Measurements from ENCODE around the gene PTHLH. TPM values are rescaled to one million over a fixed set of nuclear protein-coding genes. Genes with fewer than 3 reads are reported as not detected.

The PTHLH gene
- total RNA-seq, 3 donors from 2014 or later: 2.4 to 7.5 (median 2.9) TPM

DNA sequence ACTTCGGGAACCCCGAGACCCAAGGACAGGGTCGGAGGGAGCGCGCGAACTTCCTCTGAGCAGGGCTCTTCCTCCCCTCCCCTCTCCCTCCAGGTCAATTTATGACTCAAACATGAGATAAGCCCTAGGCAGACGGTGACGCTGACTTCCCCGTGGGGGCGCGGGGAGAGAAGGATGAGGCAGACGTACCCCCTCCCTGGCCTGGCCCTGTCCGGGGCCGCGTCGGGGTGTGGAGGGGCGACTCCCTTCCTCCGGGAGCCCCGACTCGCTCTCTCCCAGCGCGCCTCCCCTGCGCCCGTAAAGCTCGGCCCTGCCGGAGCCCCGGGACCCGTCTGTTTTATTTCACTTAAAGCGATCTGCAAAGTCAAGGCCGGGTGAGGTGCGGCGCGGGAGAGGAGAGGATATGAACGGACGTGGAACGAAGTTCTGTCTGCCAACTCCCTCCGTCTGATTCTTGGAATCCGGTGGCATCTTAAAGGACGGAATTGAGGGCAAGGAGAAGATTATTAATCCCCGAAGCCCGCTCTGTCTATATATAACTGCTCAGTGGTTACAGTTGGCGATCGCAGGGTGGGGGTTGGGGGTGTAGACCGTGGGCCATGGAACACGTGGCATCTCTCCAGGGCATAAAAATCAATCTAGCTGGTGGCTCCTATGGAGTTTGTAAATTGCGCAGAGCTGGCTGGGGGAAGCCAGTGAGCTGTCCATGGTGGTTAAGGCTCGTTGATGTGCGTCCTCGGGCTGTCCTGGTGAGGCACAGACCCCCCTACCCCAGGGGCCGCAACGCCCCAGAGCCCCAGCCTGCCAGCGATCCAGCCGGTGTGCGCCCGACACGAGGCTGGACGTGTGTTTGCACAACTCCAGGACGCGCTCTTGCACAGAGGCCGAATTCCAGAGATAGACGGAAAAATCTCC is 2.9 kb upstream of the PTHLH start:
- intact Hi-C loops (cut with DNase I; ENCODE audit: low total_unique reads): no loop called here
- no peaks in the 10 kb centered on the region for H3K36me3 ChIP-seq
- H3K4me3 ChIP-seq: peak overlapping the region; percentile 31 to 56 (median 36)
- H3K27me3 ChIP-seq: peaks cover 0 to 19% of the 10 kb centered on the region in 2 donors
- no peaks in the 10 kb centered on the region for H3K4me1 ChIP-seq
- DNase-seq (ENCODE audit: low spot score in 2 of 2): no peak
- no peak overlapping the region for H3K27ac ChIP-seq
- TF ChIP-seq POLR2AphosphoS5 (IDR thresholded peaks at IDR 0.05): no peak
- TF ChIP-seq, protein P1, sequence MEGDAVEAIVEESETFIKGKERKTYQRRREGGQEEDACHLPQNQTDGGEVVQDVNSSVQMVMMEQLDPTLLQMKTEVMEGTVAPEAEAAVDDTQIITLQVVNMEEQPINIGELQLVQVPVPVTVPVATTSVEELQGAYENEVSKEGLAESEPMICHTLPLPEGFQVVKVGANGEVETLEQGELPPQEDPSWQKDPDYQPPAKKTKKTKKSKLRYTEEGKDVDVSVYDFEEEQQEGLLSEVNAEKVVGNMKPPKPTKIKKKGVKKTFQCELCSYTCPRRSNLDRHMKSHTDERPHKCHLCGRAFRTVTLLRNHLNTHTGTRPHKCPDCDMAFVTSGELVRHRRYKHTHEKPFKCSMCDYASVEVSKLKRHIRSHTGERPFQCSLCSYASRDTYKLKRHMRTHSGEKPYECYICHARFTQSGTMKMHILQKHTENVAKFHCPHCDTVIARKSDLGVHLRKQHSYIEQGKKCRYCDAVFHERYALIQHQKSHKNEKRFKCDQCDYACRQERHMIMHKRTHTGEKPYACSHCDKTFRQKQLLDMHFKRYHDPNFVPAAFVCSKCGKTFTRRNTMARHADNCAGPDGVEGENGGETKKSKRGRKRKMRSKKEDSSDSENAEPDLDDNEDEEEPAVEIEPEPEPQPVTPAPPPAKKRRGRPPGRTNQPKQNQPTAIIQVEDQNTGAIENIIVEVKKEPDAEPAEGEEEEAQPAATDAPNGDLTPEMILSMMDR (IDR thresholded peaks at IDR 0.05): no peak
- TF ChIP-seq POLR2A (IDR thresholded peaks at IDR 0.05): no peak
- H3K9me3 ChIP-seq: no peaks in the 10 kb centered on the region

- TF ChIP-seq POLR2A (IDR thresholded peaks at IDR 0.05) (no peak), POLR2AphosphoS5 (IDR thresholded peaks at IDR 0.05) (no peak)
- TF ChIP-seq, protein P1 (IDR thresholded peaks at IDR 0.05): no peak
- intact Hi-C loops (cut with DNase I; ENCODE audit: low total_unique reads): no loop called here
- H3K27ac ChIP-seq: no peak overlapping the region
- H3K27me3 ChIP-seq: peaks cover 0 to 19% of the 10 kb centered on the region in 2 donors
- H3K9me3 ChIP-seq: no peaks in the 10 kb centered on the region
- no peak for DNase-seq (ENCODE audit: low spot score in 2 of 2)
- H3K4me1 ChIP-seq: no peaks in the 10 kb centered on the region
- no peaks in the 10 kb centered on the region for H3K36me3 ChIP-seq
- peak overlapping the region; percentile 31 to 56 (median 36) for H3K4me3 ChIP-seq
Measured at GRCh38 chr12:27974735-27975221, 2.2 kb upstream of the PTHLH start.

DNA sequence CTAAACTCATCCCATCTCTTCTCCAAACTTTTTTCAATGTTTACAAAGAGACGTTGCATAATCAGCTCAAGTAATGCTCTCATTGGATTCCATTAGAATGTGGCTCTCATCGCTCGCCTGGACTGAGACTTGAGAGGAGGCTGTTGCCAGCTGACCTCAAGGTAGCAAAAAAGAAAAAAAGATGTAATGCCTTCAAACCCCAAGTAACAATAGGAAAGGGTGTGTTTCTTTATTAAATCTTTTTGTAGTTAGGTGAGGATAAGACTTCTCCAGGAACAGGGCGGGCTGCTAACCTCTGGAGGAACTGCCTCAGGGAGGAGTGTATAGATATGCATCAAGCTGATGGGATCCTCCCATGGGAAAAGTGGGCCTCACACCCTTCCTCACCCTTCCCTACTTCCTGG is 956 bp upstream of the PTHLH start:
- no peak overlapping the region for H3K27ac ChIP-seq
- no peak overlapping the region for H3K4me3 ChIP-seq
- H3K4me1 ChIP-seq: no peaks in the 10 kb centered on the region
- no peak for TF ChIP-seq POLR2AphosphoS5 (IDR thresholded peaks at IDR 0.05)
- no peak for TF ChIP-seq POLR2A (IDR thresholded peaks at IDR 0.05)
- TF ChIP-seq, protein P1 (IDR thresholded peaks at IDR 0.05): no peak
- peaks cover 0 to 19% of the 10 kb centered on the region in 2 donors for H3K27me3 ChIP-seq
- H3K9me3 ChIP-seq: no peaks in the 10 kb centered on the region
- intact Hi-C loops (cut with DNase I; ENCODE audit: low total_unique reads): no loop called here
- no peaks in the 10 kb centered on the region for H3K36me3 ChIP-seq
- DNase-seq (ENCODE audit: low spot score in 2 of 2): no peak

DNA sequence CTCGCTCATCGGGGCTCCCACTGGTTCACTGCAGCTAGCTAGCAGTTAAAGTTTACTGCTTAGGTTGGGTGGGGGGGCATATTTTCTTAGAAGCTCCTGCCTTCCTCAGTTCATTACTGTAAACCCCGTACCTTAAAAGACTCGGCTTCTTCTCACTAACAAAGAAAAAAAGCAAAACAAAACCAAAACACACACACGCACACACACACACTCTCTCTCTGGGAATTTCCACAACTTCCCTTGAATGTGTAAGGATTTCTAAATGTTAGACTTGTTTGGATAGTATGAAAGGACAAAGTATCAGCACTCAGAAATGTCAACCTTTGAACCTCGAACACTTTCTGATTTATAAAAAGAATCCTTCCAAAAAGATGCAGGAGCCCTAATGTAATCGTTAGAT is 927 bp downstream of the PTHLH start:
- Histone ChIP-seq H3K27me3 (peaks cover 0 to 19% of the 10 kb centered on the region in 2 donors), H3K4me1 (no peaks in the 10 kb centered on the region), H3K36me3 (no peaks in the 10 kb centered on the region), H3K4me3 (peak overlapping the region in 1 of 3 donors; percentile 83), H3K9me3 (no peaks in the 10 kb centered on the region), H3K27ac (no peak overlapping the region)
- intact Hi-C loops (cut with DNase I; ENCODE audit: low total_unique reads): no loop called here
- TF ChIP-seq POLR2AphosphoS5 (IDR thresholded peaks at IDR 0.05) (no peak), POLR2A (IDR thresholded peaks at IDR 0.05) (no peak)
- TF ChIP-seq, protein P1 (IDR thresholded peaks at IDR 0.05): no peak
- DNase-seq (ENCODE audit: low spot score in 2 of 2): no peak

DNA sequence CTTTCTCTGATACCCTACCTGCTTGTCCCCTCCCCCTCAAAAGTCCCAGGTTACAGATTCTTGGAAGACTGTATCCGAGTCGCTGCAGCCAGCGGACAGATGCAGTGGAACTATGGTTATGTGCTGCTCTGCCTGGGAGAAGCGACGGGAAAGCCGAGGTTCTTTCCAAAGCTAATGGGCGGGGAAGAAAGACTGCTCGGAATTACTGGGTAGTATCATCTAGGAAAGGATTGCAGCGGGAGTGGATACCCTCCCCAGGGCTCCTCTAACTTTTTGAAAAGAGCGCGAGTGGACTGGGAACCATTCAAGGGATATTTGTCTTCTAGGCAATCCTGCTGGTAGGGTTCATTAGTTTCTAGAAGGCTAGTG is 1.4 kb downstream of the PTHLH start:
- no peaks in the 10 kb centered on the region for H3K4me1 ChIP-seq
- no peaks in the 10 kb centered on the region for H3K36me3 ChIP-seq
- H3K27me3 ChIP-seq: peaks cover 0 to 19% of the 10 kb centered on the region in 2 donors
- peak overlapping the region; percentile 82 to 86 for H3K27ac ChIP-seq
- peak overlapping the region; percentile 51 to 83 (median 68) for H3K4me3 ChIP-seq
- intact Hi-C loops (cut with DNase I; ENCODE audit: low total_unique reads): no loop called here
- DNase-seq (ENCODE audit: low spot score in 2 of 2): no peak
- no peaks in the 10 kb centered on the region for H3K9me3 ChIP-seq
- TF ChIP-seq POLR2AphosphoS5 (IDR thresholded peaks at IDR 0.05) (no peak), POLR2A (IDR thresholded peaks at IDR 0.05) (no peak)
- TF ChIP-seq, protein P1 (IDR thresholded peaks at IDR 0.05): no peak
